IPS-11a (cell line): ENCODE data around the gene FAM240A.
"Not testable (repeated sequence)": the region's sequence is repeated elsewhere in the genome, so short reads cannot be mapped to it uniquely, and the experiment has no call there.

Experiments used
- H3K4me3 ChIP-seq: one replicate; pipeline ENCODE4 v1.5.1; 2013; ENCODE audit warnings: low read depth, low read length, control low read depth

FAM240A gene

DNA sequence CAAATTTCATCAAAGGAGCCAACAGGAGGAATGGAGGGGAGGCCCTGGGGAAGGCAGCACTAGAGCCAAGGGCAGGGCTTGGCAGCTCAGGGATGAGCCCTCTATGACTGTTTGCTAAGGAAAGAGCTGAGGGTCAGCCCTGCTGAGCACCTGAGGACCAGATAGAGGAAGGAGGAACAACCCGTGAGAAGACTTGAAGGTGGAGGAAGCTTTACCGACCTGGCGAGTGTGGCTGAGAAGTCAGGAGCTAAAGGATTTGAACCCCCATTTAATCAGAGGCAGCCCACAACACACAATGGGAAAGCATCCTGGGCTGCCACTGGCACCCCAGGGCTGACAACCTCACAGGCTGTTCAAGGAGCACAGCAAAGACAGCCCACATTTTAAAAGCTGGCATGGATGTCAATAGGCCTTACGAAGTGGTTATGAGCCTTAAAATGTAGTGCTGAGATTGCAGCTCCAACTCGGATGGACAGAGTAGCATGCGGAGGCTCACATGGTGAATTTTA is 25.5 kb upstream of the FAM240A start:
- no peak overlapping the region for H3K4me3 ChIP-seq

- not testable (repeated sequence) for H3K4me3 ChIP-seq
Measured at GRCh38 chr3:46587268-46587667, 25.1 kb upstream of the FAM240A start.

GRCh38 chr3:46593274-46593862 is 19.0 kb upstream of the FAM240A start:
- H3K4me3 ChIP-seq = no peak overlapping the region

- H3K4me3 ChIP-seq = no peak overlapping the region
Measured at GRCh38 chr3:46593979-46594378, 18.3 kb upstream of the FAM240A start.

GRCh38 chr3:46594723-46595122 is 17.6 kb upstream of the FAM240A start:
- no peak overlapping the region for H3K4me3 ChIP-seq

DNA sequence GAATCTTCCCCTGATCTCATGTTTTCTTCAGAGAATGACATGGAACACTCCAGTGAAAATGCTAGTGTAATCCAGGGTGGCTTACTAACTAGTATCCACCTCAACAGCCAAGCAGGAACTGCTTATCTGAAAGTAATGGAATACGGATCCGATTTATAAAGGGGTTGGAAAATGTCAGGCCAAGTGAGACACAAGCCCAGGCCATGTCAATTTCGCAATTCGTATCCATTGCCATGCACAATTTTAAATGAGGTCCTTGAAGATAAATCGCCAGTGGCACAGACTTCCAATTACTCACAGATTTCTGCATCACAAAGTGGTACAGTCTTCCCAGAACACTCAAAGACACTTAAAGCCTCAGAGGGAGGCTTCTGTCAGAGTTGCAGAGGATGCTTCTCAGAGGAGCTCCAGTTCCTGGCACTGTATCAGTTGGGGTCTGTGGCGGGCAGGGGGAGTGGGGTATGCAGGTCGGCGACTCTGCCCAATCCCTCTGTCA is 16.5 kb upstream of the FAM240A start:
- no peak overlapping the region for H3K4me3 ChIP-seq

- H3K4me3 ChIP-seq = no peak overlapping the region
Measured at GRCh38 chr3:46599590-46599989, 12.7 kb upstream of the FAM240A start.

DNA sequence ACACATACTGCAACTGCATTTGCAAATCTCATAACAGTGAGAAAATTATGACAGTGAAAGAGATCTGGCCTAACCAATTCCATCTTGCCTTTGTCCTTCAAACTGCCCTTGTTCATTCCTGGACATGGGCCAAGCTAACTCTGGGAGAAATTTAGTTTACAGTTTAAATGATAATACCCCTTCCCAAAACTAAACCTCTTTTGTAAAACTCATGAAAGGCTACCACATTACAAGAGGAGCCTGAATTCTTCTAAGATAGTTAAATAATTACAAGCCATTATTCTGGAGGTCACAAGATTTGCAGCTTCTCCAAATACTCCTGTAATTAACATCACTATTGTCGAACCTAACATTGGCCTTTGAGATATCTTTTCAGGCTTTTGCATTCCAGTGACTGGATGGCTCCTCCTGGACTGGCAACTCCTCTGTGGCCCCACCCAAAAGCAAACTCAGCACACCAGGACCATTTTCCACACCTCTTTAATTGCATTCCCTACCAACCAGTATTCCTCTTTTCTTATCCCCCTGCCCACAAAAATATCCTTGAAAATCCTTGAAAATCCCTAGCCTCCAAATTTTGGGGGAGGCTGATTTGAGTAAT is 8.8 kb upstream of the FAM240A start:
- no peak overlapping the region for H3K4me3 ChIP-seq

DNA sequence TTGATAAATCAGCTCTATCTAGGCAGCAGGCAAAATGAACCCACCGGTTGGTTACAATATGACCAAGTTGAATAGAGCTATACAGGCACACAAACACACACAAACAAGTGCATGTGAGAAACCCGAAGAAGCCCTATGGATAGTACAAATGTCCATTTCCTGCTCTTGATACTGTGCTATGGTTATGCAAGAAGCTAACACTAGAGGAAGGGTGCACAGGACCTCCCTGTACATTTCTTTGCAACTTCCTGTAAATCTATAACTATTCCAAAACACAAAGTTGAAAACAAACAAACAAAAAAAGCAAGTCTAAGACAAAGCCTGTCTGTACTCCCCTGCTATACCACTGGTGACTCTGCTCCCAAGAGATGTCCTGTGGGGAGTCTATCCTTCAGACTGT is 8.2 kb upstream of the FAM240A start:
- H3K4me3 ChIP-seq = no peak overlapping the region

GRCh38 chr3:46607603-46608028 is 4.7 kb upstream of the FAM240A start:
- H3K4me3 ChIP-seq = no peak overlapping the region

DNA sequence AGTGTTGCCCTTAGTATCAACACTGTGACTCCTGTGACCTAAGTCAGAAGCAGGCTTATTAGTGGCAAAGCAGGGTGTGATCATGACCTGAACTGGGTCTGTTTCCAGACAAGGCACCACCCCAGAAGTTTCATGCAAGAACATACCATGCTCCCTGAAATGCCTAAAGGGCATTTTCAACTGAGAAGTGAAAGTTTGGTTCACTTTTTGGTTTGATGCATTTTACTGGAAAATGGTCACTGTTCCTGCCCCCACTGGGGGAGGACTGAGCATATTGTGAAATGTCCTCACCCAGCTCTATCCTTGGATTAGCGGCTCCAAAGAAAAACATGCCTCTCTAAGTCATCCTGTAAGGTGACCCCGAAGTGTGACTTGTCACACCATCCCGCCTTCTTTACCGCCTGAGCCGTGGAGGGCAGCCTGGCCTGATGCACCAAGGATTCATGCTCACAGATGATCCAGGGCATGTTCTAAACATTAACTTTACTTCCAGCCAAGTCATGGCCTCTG is 3.1 kb upstream of the FAM240A start:
- H3K4me3 ChIP-seq = no peak overlapping the region

DNA sequence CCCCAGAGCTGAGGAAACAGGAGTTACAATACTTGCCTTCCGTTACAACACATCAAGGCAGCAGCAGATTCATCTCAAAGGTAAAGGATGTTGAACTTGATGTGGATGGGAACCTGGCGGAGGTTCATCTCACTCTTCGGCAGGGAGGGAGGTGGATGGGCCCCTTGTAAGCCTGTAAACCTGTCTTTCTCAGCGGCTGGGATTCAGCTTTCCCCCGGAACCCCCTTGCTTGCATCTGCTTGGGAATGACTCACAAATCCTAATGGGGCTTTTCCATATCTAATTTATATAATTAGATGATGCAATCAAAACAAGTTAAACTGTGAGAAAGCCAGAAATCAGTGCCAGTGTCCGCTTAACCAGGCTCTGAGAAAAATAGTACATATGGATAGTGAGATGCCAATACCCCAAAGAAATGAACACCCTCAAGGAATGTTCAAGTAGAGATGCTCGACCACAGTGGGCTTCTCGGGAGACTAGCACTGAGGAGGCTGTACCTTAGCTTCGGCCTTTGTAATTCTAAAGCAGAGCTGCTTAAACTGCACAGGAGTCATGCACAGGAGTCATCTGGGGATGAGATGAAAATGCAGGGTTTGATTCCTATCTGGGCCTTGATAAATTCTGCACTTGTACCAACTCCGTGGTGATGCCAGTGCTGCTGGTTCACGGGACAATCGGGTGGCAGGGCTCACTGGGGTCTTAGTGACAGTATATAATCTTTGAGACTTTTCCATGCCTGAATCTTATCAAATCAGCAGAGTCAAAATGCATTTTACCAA is 2.2 kb upstream of the FAM240A start:
- H3K4me3 ChIP-seq = no peak overlapping the region

- H3K4me3 ChIP-seq = no peak overlapping the region
Measured at GRCh38 chr3:46613313-46614005, 1.1 kb downstream of the FAM240A start.

GRCh38 chr3:46614431-46614830 is 2.1 kb downstream of the FAM240A start:
- H3K4me3 ChIP-seq = no peak overlapping the region

- H3K4me3 ChIP-seq = no peak overlapping the region
Measured at GRCh38 chr3:46615050-46615775, 2.9 kb downstream of the FAM240A start.

GRCh38 chr3:46615976-46616375 is 3.7 kb downstream of the FAM240A start:
- no peak overlapping the region for H3K4me3 ChIP-seq

DNA sequence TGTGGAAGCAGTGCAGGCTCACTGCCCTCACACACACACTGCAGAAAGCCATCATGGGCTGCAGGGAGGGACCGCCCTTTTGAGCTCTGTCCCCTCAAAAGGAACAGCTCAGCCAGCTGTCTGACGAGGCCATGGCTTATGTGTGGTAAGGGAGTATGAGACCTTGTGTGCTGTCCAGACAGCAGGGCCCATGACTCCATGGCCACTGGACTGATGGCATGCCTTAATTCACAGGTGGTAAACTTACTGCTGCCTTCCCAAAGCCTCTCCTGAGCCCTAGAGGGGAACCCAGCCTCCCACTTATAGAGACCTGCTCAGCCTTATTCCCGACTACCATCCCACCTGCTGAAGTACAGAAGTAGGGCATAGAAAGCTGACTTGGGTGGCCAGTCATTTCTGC is 5.6 kb downstream of the FAM240A start:
- no peak overlapping the region for H3K4me3 ChIP-seq

GRCh38 chr3:46619845-46620778 is 7.8 kb downstream of the FAM240A start:
- no peak overlapping the region for H3K4me3 ChIP-seq

- H3K4me3 ChIP-seq = no peak overlapping the region
Measured at GRCh38 chr3:46624533-46624932, 12.2 kb downstream of the FAM240A start.
